LNCaP clone FGC (cell line): ENCODE data around the gene ACACB.

Source experiments
- DNase-seq: peaks from one replicate; pipeline ENCODE4 v3.0.0-alpha.2; 2011; ENCODE audit warnings: low read depth
- H3K4me3 ChIP-seq: 2 replicates; pipeline ENCODE4 v1.5.1; 2011; ENCODE audit warnings: mild to moderate bottlenecking, low read depth, low read length, control low read depth
- CTCF ChIP-seq: IDR thresholded peaks from 2 replicates; pipeline ENCODE4 v1.5.1; 2012; ENCODE audit warnings: mild to moderate bottlenecking; ENCODE audit not compliant: control insufficient read depth, insufficient read depth; ENCODE audit errors: extremely low read depth

Gene ACACB

GRCh38 chr12:109299849-109300248, 183.5 kb downstream of the ACACB start:
- no peak for DNase-seq
- H3K4me3 ChIP-seq: no peak overlapping the region
- no peak for TF ChIP-seq CTCF

- H3K4me3 ChIP-seq: no peak overlapping the region
- no peak for TF ChIP-seq CTCF
- no peak for DNase-seq
Measured at GRCh38 chr12:109301643-109302168, 185.3 kb downstream of the ACACB start.

- H3K4me3 ChIP-seq: no peak overlapping the region
- TF ChIP-seq CTCF: peak; percentile 28
- no peak for DNase-seq
Measured at GRCh38 chr12:109302358-109302757, 186.0 kb downstream of the ACACB start.

- no peak overlapping the region for H3K4me3 ChIP-seq
- no peak for TF ChIP-seq CTCF
Measured at GRCh38 chr12:109302770-109303169, 186.4 kb downstream of the ACACB start.

GRCh38 chr12:109304485-109304884, 188.1 kb downstream of the ACACB start:
- TF ChIP-seq CTCF: no peak
- no peak overlapping the region for H3K4me3 ChIP-seq
- DNase-seq: no peak

More at GRCh38 chr12:109302770-109303169, 186.4 kb downstream of the ACACB start:
- DNase-seq: no peak

GRCh38 chr12:109305547-109305946, 189.2 kb downstream of the ACACB start:
- no peak overlapping the region for H3K4me3 ChIP-seq
- no peak for DNase-seq
- no peak for TF ChIP-seq CTCF

- no peak for DNase-seq
- no peak for TF ChIP-seq CTCF
- no peak overlapping the region for H3K4me3 ChIP-seq
Measured at GRCh38 chr12:109307051-109307450, 190.7 kb downstream of the ACACB start.
